HepG2 (cell line): ENCODE data around the gene ZNRF3. TPM values are rescaled to one million over a fixed set of nuclear protein-coding genes. Genes with fewer than 3 reads are reported as not detected.

Experiments
- ARID5B ChIP-seq: IDR thresholded peaks from 2 replicates; pipeline ENCODE4 v1.4.0; 2020; ENCODE audit warnings: mild to moderate bottlenecking, missing genetic modification reagents
- HOXA3 ChIP-seq: sonication (generic); formaldehyde crosslinking; IDR thresholded peaks from 2 replicates; pipeline ENCODE4 v1.5.0; 2020; ENCODE audit warnings: missing genetic modification reagents
- KDM6A ChIP-seq: IDR thresholded peaks from 2 replicates; pipeline ENCODE4 v1.6.1; 2016; ENCODE audit warnings: low read depth
- LCORL ChIP-seq, 2 experiments: fragments of 450-650 bp in 1 of 2; sonication (generic) in 1 of 2; formaldehyde crosslinking in 1 of 2; IDR thresholded peaks; 2 replicates each; pipeline versions ENCODE4 v1.5.0 to v1.6.1; 2017 to 2020; ENCODE audit warnings: antibody characterized with exemption in 1 of 2, missing genetic modification reagents in 1 of 2
- NKX3-1 ChIP-seq: sonication (generic); formaldehyde crosslinking; IDR thresholded peaks from 2 replicates; pipeline ENCODE4 v1.5.0; 2020; ENCODE audit warnings: missing genetic modification reagents
- PLRG1 ChIP-seq: fragments of 450-650 bp; conservative IDR thresholded peaks from 2 replicates; pipeline ENCODE4 v1.6.1; 2016
- POLR2G ChIP-seq: fragments of 200-400 bp; formaldehyde crosslinking; IDR thresholded peaks from 2 replicates; pipeline ENCODE4 v1.6.1; 2018; ENCODE audit warnings: mild to moderate bottlenecking, low read depth, low read length, moderate library complexity
- PRMT3 ChIP-seq: sonication (generic); formaldehyde crosslinking; IDR thresholded peaks from 2 replicates; pipeline ENCODE4 v1.8.1; 2022; ENCODE audit warnings: low read depth, mild to moderate bottlenecking, moderate library complexity, missing genetic modification reagents, borderline replicate concordance
- SNAPC4 ChIP-seq: sonication (generic); formaldehyde crosslinking; IDR thresholded peaks from 2 replicates; pipeline ENCODE4 v1.4.0; 2020; ENCODE audit warnings: mild to moderate bottlenecking, missing genetic modification reagents
- SRSF1 ChIP-seq: fragments of 200-400 bp; formaldehyde crosslinking; optimal IDR thresholded peaks from 2 replicates; pipeline ENCODE3; 2017; ENCODE audit warnings: mild to moderate bottlenecking, low read depth, low read length, moderate library complexity
- SYNCRIP ChIP-seq: fragments of 200-400 bp; formaldehyde crosslinking; IDR thresholded peaks from 2 replicates; pipeline ENCODE4 v1.6.1; 2018; ENCODE audit warnings: mild to moderate bottlenecking, low read depth, low read length; ENCODE audit not compliant: insufficient read depth
- TAF15 ChIP-seq: fragments of 200-400 bp; formaldehyde crosslinking; IDR thresholded peaks from one replicate; pipeline ENCODE4 v1.6.1; 2018; ENCODE audit warnings: mild to moderate bottlenecking, low read depth, low read length; ENCODE audit not compliant: poor library complexity, severe bottlenecking
- ZBTB42 ChIP-seq: sonication (generic); formaldehyde crosslinking; IDR thresholded peaks from 2 replicates; pipeline ENCODE4 v1.5.0; 2020; ENCODE audit warnings: mild to moderate bottlenecking, missing genetic modification reagents
- ZBTB7B ChIP-seq: sonication (generic); formaldehyde crosslinking; IDR thresholded peaks from 2 replicates; pipeline ENCODE4 v1.4.0; 2020; ENCODE audit warnings: missing genetic modification reagents
- ZFP36L2 ChIP-seq: sonication (generic); formaldehyde crosslinking; IDR thresholded peaks from 2 replicates; pipeline ENCODE4 v1.4.0; 2020; ENCODE audit warnings: missing genetic modification reagents
- ZKSCAN1 ChIP-seq: fragments of 150-350 bp; IDR thresholded peaks from 2 replicates; pipeline ENCODE4 v1.6.1; 2014; ENCODE audit warnings: low read length
- ZNF580 ChIP-seq: IDR thresholded peaks from 2 replicates; pipeline ENCODE4 v1.6.1; 2016; ENCODE audit warnings: low read depth, borderline replicate concordance
- ZNF615 ChIP-seq: sonication (generic); formaldehyde crosslinking; IDR thresholded peaks from 2 replicates; pipeline ENCODE4 v1.5.0; 2020; ENCODE audit warnings: mild to moderate bottlenecking, missing genetic modification reagents, borderline replicate concordance
- ZNF782 ChIP-seq: sonication (generic); formaldehyde crosslinking; IDR thresholded peaks from 2 replicates; pipeline ENCODE4 v1.4.0; 2020; ENCODE audit warnings: missing genetic modification reagents, mild to moderate bottlenecking, borderline replicate concordance
- ZNF816 ChIP-seq: sonication (generic); formaldehyde crosslinking; IDR thresholded peaks from 2 replicates; pipeline ENCODE4 v1.8.0; 2022; ENCODE audit warnings: missing genetic modification reagents, mild to moderate bottlenecking, borderline replicate concordance
- ZSCAN9 ChIP-seq: IDR thresholded peaks from 2 replicates; pipeline ENCODE4 v1.6.1; 2016; ENCODE audit warnings: borderline replicate concordance
- polyA plus RNA-seq, 8 experiments: library from polyadenylated mRNA; depleted of rRNA in 3 of 8; stranded (reverse) in 7 of 8; unstranded in 1 of 8; fragments of >200 nt; fragmentation: Illumina TruSeq in 4 of 8; extraction: Trizol in 4 of 8; gene quantifications; 2 replicates each; pipeline versions ENCODE4 v1.2.1 to v1.2.3, GENCODE V29; 2011 to 2016; ENCODE audit warnings: low read depth in 4 of 8, missing spikeins in 1 of 8, mixed read lengths in 1 of 8; ENCODE audit not compliant: insufficient read depth in 1 of 8
- total RNA-seq, 5 experiments: library from RNA; depleted of rRNA; stranded (reverse); fragments of >200 nt; fragmentation: Illumina TruSeq; extraction: Trizol; gene quantifications; 2 replicates each; pipeline ENCODE4 v1.2.3, GENCODE V29; 2016; ENCODE audit warnings: low read depth in 1 of 5

ZNRF3 gene
- total and polyA plus RNA-seq, 2 of the 13 experiments (the other 11 are each of a cell fraction or from before 2014, with no cell fraction given) = 20.3 to 36.7 TPM

DNA sequence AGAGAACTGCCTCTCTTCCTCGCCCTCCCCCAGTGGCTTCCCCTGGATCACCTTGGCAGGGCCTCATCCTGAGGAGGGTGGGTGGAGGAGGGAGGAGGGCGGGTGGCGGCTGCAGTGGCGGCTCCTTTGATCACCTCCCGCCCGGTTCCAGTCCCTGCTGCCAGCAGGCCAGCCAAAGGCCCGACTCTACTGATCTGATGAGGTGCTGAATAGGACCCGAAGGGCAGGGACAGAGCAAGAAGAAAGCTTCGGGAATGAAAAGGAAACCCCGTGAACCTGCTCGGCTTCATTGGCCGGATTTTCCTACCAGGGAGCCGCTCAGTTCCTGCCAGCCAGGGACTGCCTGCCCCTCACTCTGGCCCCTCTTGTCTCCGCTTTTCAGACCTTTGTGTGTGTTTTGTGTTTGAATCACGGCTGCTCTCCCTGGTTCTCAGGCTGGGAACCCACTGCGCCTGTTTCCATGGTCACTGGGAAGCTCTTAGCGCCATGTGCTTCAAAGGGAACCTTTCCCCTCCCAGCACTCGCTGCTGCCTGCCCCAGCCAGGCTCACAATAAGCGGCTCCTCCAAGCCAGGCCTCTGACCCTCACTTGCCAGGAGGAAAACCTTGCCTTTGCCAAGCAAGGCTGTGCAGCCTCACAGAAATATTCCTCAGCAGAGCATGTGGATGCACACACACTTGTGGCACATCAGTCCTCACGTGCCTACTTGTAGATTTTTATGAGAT is 121.4 kb downstream of the ZNRF3 start (continued):
- TF ChIP-seq ZNF816 = no peak
- no peak for TF ChIP-seq PLRG1
- no peak for TF ChIP-seq ZNF615
- TF ChIP-seq ZBTB7B (CRISPR knock-in tag) = peak; percentile 66
- TF ChIP-seq ZBTB42 = no peak
- TF ChIP-seq PRMT3 = no peak; the same call in 1 of the 2 replicates
- peak; percentile 35; the same call in 1 of the 2 replicates for TF ChIP-seq ZNF782 (CRISPR knock-in tag)
- peak; percentile 46; the same call in 1 of the 2 replicates for TF ChIP-seq KDM6A (CRISPR knock-in tag)
- TF ChIP-seq NKX3-1 (CRISPR knock-in tag) = no peak
- no peak for TF ChIP-seq TAF15
- TF ChIP-seq ARID5B (CRISPR knock-in tag) = peak; percentile 75
- TF ChIP-seq ZSCAN9 (CRISPR knock-in tag) = peak; percentile 34; the same call in 1 of the 2 replicates
- 0 out of 2 replicates have a peak, but pooled peaks have one; percentile 40 for TF ChIP-seq POLR2G
- no peak for TF ChIP-seq SYNCRIP
- TF ChIP-seq LCORL (IDR thresholded peaks at IDR 0.05) = no peak
- TF ChIP-seq LCORL (CRISPR knock-in tag; IDR thresholded peaks at IDR 0.05) = 0 out of 2 replicates have a peak, but pooled peaks have one; percentile 50
- TF ChIP-seq ZNF580 = no peak
- TF ChIP-seq ZKSCAN1 = no peak
- no peak for TF ChIP-seq SRSF1
- TF ChIP-seq ZFP36L2 (CRISPR knock-in tag) = no peak
- TF ChIP-seq HOXA3 = no peak; the same call in 1 of the 2 replicates
- no peak for TF ChIP-seq SNAPC4
